Smooth muscle cell (in vitro differentiated cells): ENCODE results near the gene EXOC3L1. TPM values are rescaled to one million over a fixed set of nuclear protein-coding genes. Genes with fewer than 3 reads are reported as not detected.

Experiments
- DNase-seq: peaks from one replicate; lab custom pipeline; 2025; ENCODE audit not compliant: unreplicated experiment; lab: John Stamatoyannopoulos, UW
- H2AFZ ChIP-seq: fragments of 200-600 bp; sonication (generic); 2 replicates; pipeline ENCODE4 v1.6.0; 2016; ENCODE audit warnings: antibody characterized with exemption, low read depth, mild to moderate bottlenecking
- H3F3A ChIP-seq: fragments of 200-600 bp; sonication (generic); 2 replicates; pipeline ENCODE4 v1.6.0; 2017; ENCODE audit warnings: antibody characterized with exemption, low read depth
- H3K27ac ChIP-seq: fragments of 200-600 bp; sonication (generic); 2 replicates; pipeline ENCODE4 v1.5.1; 2016; ENCODE audit warnings: low read depth, mild to moderate bottlenecking
- H3K27me3 ChIP-seq: fragments of 200-600 bp; sonication (generic); 2 replicates; pipeline ENCODE4 v1.6.1; 2016; ENCODE audit warnings: low read depth, mild to moderate bottlenecking
- H3K36me3 ChIP-seq: fragments of 200-600 bp; sonication (generic); 2 replicates; pipeline ENCODE4 v1.5.1; 2016; ENCODE audit warnings: low read depth
- H3K4me1 ChIP-seq: fragments of 200-600 bp; sonication (generic); 2 replicates; pipeline ENCODE4 v1.5.1; 2016; ENCODE audit warnings: low read depth
- H3K4me2 ChIP-seq: fragments of 200-600 bp; sonication (generic); 2 replicates; pipeline ENCODE4 v1.6.0; 2016; ENCODE audit warnings: mild to moderate bottlenecking
- H3K4me3 ChIP-seq: fragments of 200-600 bp; sonication (generic); 2 replicates; pipeline ENCODE4 v1.5.1; 2016; ENCODE audit warnings: mild to moderate bottlenecking
- H3K79me2 ChIP-seq: fragments of 200-600 bp; sonication (generic); 2 replicates; pipeline ENCODE4 v1.6.0; 2016; ENCODE audit warnings: low read depth, mild to moderate bottlenecking
- H3K9ac ChIP-seq: fragments of 200-600 bp; sonication (generic); 2 replicates; pipeline ENCODE4 v1.6.0; 2016; ENCODE audit warnings: low read depth
- H3K9me3 ChIP-seq: fragments of 200-600 bp; sonication (generic); replicated peaks from 2 replicates; pipeline ENCODE4 v1.5.1; 2016; ENCODE audit warnings: low read depth
- H4K20me1 ChIP-seq: fragments of 200-600 bp; sonication (generic); 2 replicates; pipeline ENCODE4 v1.6.0; 2016; ENCODE audit warnings: low read depth
- CTCF ChIP-seq: fragments of 200-600 bp; sonication (generic); IDR thresholded peaks from 2 replicates; pipeline ENCODE4 v1.5.1; 2017; ENCODE audit warnings: borderline replicate concordance, mild to moderate bottlenecking, antibody characterized with exemption; ENCODE audit not compliant: insufficient read depth, poor library complexity, severe bottlenecking
- WGBS: methylation state at CpG from one replicate; pipeline ENCODE4 v1.1.7; 2016; ENCODE audit warnings: low lambda C conversion rate; 5-methylcytosine and 5-hydroxymethylcytosine counted together
- polyA plus RNA-seq: library from polyadenylated mRNA; unstranded; fragments of >200 nt; fragmentation: Nextera tagmentation; extraction: Ambion mirVana; gene quantifications from 2 replicates; pipeline ENCODE4 v1.2.1, GENCODE V29; 2016
- total RNA-seq: library from RNA; depleted of rRNA; stranded (reverse); fragments of >200 nt; gene quantifications from 2 replicates; pipeline ENCODE4 v1.2.3, GENCODE V29; 2014

The EXOC3L1 gene, protein sequence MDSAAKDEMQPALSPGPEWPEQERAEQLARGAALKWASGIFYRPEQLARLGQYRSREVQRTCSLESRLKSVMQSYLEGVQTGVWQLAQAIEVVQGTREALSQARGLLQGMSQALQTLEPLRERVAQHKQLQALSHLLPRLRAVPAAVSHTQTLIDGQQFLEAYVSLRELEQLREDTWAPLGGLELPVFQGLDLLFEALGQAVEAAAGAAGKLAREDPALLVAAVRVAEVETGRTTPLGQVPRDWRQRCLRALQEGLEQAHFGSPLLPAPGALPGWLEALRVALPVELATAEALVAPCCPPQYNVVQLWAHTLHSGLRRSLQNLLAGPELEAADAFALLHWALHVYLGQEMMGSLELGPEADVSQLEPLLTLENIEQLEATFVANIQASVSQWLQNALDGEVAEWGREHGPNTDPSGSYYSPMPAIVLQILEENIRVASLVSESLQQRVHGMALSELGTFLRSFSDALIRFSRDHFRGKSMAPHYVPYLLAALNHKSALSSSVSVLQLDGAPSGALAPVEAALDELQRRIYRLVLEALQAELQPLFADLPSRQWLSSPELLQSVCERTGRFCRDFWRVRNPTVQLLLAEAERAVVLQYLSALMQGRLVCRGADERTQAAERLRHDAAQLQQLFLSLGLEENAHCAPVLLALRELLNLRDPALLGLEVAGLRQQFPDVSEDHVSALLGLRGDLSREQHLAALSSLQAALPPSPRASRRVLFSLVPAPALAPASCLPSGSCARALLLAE
- total RNA-seq, result not detected in 2 replicates
- 0.51 and 0.84 TPM in 2 replicates for polyA plus RNA-seq

DNA sequence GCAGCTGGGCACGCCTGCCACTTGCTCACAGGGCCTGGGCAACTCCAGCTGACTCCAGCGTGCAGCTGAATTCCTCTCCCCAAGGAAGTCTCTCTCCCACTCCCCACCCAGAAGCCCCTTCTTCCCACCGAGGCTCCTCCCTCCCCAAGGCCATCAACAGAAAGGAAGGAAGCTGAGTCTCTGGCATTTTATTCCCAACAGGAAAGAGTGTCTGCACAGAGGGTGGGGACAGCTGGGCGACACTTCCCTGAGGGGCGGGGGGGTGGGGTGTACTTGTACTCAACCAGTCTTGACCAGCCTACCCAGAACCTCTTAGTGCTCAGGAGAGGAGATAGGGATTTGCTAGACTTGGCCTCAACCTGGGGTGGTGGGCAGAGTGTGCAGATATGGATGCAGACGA lies at the start of gene EXOC3L1:
EXOC3L1 (minus strand) TSS at position 96 of the 400 bp plus-strand sequence. CDS start 460 bp downstream, outside the sequence.
- Histone ChIP-seq H2AFZ (no peak within 1 kb of the TSS), H3F3A (no peaks in the 10 kb centered on the region), H3K9ac (no peak within 1 kb of the TSS), H3K4me2 (no peak within 1 kb of the TSS), H3K4me1 (peaks cover 18% of the 10 kb centered on the region), H3K9me3 (no peaks in the 10 kb centered on the region), H3K27me3 (no peaks in the 10 kb centered on the region), H4K20me1 (peaks cover 19% of the 10 kb centered on the region), H3K27ac (no peak within 1 kb of the TSS), H3K36me3 (no peaks in the 10 kb centered on the region), H3K4me3 (no peak within 1 kb of the TSS), H3K79me2 (peaks cover 27% of the 10 kb centered on the region)
- no peak for DNase-seq
- TF ChIP-seq CTCF, result no peak
- WGBS, result 52% methylated on average over 4 of the region's 6 CpGs

DNA sequence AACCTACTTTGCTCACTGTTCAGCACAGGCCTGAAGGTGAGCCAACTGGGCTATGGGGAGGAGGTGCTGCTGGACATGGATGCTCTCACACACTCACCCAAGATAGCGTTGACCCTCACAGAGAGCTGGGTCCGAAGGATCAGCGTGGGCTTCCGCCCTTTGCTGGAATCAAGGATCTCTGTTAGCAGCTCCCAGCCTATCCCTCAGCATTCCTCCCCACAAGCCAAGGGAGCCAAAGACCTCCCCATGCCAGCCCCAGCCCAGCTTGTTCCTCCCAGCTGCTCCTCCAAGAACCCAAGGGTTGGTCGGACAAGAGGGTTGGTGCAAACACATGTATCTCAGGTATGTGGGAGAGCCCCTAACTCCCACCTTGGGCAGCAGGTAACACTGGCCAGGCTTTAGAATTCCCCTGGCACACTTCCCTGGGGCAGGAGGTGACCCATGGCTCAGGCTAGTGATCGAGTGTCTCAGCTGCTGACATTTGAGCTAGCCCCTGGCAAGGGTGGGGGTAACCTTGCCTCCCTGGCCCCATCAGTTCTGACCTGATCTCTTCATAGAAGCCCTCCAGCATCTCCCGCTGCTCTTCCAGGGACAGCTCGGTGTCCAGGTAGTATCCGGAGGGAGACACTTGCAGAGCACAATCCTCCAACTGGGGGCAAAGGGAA lies 49.0 kb upstream of the EXOC3L1 start:
- H3K79me2 ChIP-seq, result peaks cover 18% of the 10 kb centered on the region
- DNase-seq, result no peak
- H3K27ac ChIP-seq, result no peak overlapping the region
- no peak overlapping the region for H2AFZ ChIP-seq
- H3K27me3 ChIP-seq, result no peaks in the 10 kb centered on the region
- H3K4me1 ChIP-seq, result peaks cover 10% of the 10 kb centered on the region
- H3K4me2 ChIP-seq, result no peak overlapping the region
- H3K9me3 ChIP-seq, result no peaks in the 10 kb centered on the region
- H4K20me1 ChIP-seq, result no peaks in the 10 kb centered on the region
- no peak overlapping the region for H3K4me3 ChIP-seq
- peaks cover 40% of the 10 kb centered on the region for H3F3A ChIP-seq
- no peaks in the 10 kb centered on the region for H3K36me3 ChIP-seq
- 98% methylated on average over 9 of the region's 9 CpGs for WGBS
- TF ChIP-seq CTCF, result no peak
- no peak overlapping the region for H3K9ac ChIP-seq

- Histone ChIP-seq H3K4me1 (peaks cover 10% of the 10 kb centered on the region), H3K4me3 (no peak overlapping the region), H4K20me1 (no peaks in the 10 kb centered on the region), H3K36me3 (no peaks in the 10 kb centered on the region), H3F3A (peaks cover 32% of the 10 kb centered on the region), H3K9ac (no peak overlapping the region), H3K27me3 (no peaks in the 10 kb centered on the region), H3K4me2 (no peak overlapping the region), H3K27ac (no peak overlapping the region), H3K9me3 (no peaks in the 10 kb centered on the region), H2AFZ (no peak overlapping the region), H3K79me2 (peaks cover 11% of the 10 kb centered on the region)
- WGBS, result 95% methylated on average over 3 of the region's 3 CpGs
- TF ChIP-seq CTCF, result no peak
- no peak for DNase-seq
These were observed 48.3 kb upstream of the EXOC3L1 start for GRCh38 chr16:67238278-67238575.
